PC-3 (cell line): Measurements from ENCODE around the gene C15orf62. TPM values are rescaled to one million over a fixed set of nuclear protein-coding genes. Genes with fewer than 3 reads are reported as not detected.

ENCODE experiments used
- ATAC-seq: fragments of 200-7000 bp; cut with Tn5 transposase; 2 replicates; pipeline ENCODE4 v1.9.1; 2020; ENCODE audit warnings: mild to moderate bottlenecking, moderate library complexity
- BruUV-seq: library from RNA; stranded (reverse); fragments of 400-500 nt; replicated peaks from 2 replicates; lab custom pipeline; 2021; lab: Mats Ljungman, UMichigan
- CTCF ChIA-PET: fragments of 300-600 bp; sonication (Branson Sonifier 250); formaldehyde crosslinking; loops from one replicate; lab custom pipeline; 2022; ENCODE audit warnings: antibody characterized with exemption; lab: Charles Lee
- POLR2A ChIA-PET: fragments of 300-600 bp; sonication (Branson Sonifier 250); formaldehyde crosslinking; loops from one replicate; lab custom pipeline; 2022; ENCODE audit warnings: antibody characterized with exemption; ENCODE audit not compliant: unreplicated experiment; lab: Charles Lee
- DNase-seq: peaks from one replicate; pipeline ENCODE4 v3.0.0-alpha.2; 2015
- H2AFZ ChIP-seq: fragments of 300-600 bp; sonication (generic); 2 replicates; pipeline ENCODE4 v1.6.0; 2016; ENCODE audit warnings: antibody characterized with exemption, low read length
- H3F3A ChIP-seq: fragments of 300-600 bp; sonication (generic); one replicate; pipeline ENCODE4 v1.6.0; 2017; ENCODE audit warnings: antibody characterized with exemption, low read length, control low read depth, mild to moderate bottlenecking; ENCODE audit not compliant: unreplicated experiment
- H3K27ac ChIP-seq: fragments of 300-600 bp; sonication (generic); 2 replicates; pipeline ENCODE4 v1.5.1; 2016; ENCODE audit warnings: mild to moderate bottlenecking, low read length
- H3K27me3 ChIP-seq: fragments of 300-600 bp; sonication (generic); 2 replicates; pipeline ENCODE4 v1.6.1; 2016; ENCODE audit warnings: low read length, mixed read lengths
- H3K36me3 ChIP-seq: fragments of 300-600 bp; sonication (generic); 2 replicates; pipeline ENCODE4 v1.6.1; 2016; ENCODE audit warnings: low read depth, mixed run types, low read length, mixed read lengths
- H3K4me1 ChIP-seq: fragments of 300-600 bp; sonication (generic); 2 replicates; pipeline ENCODE4 v1.5.1; 2016; ENCODE audit warnings: low read length; ENCODE audit not compliant: insufficient read depth
- H3K4me2 ChIP-seq: fragments of 300-600 bp; sonication (generic); 2 replicates; pipeline ENCODE4 v1.6.0; 2016; ENCODE audit warnings: low read length
- H3K4me3 ChIP-seq: fragments of 300-600 bp; sonication (generic); 2 replicates; pipeline ENCODE4 v1.5.1; 2016; ENCODE audit warnings: mild to moderate bottlenecking, low read length, mixed read lengths
- H3K79me2 ChIP-seq: fragments of 300-600 bp; sonication (generic); 2 replicates; pipeline ENCODE4 v1.6.1; 2017; ENCODE audit warnings: low read length, mixed read lengths
- H3K9ac ChIP-seq: fragments of 300-600 bp; sonication (generic); 2 replicates; pipeline ENCODE4 v1.6.0; 2016; ENCODE audit warnings: mild to moderate bottlenecking, low read length
- H3K9me2 ChIP-seq: fragments of 300-600 bp; sonication (generic); replicated peaks from 2 replicates; pipeline ENCODE4 v1.6.1; 2016; ENCODE audit warnings: mixed run types, low read length, mixed read lengths
- H3K9me3 ChIP-seq: fragments of 300-600 bp; sonication (generic); 2 replicates; pipeline ENCODE4 v1.6.1; 2016; ENCODE audit warnings: low read length, mixed read lengths
- H4K20me1 ChIP-seq: fragments of 300-600 bp; sonication (generic); 2 replicates; pipeline ENCODE4 v1.6.1; 2016; ENCODE audit warnings: low read length, mixed read lengths
- CTCF ChIP-seq: fragments of 300-600 bp; sonication (generic); conservative IDR thresholded peaks from 2 replicates; pipeline ENCODE4 v1.5.1; 2017; ENCODE audit warnings: antibody characterized with exemption, low read depth, mild to moderate bottlenecking, low read length
- EZH2 ChIP-seq: fragments of 300-600 bp; sonication (generic); IDR thresholded peaks from one replicate; pipeline ENCODE4 v1.6.1; 2017; ENCODE audit warnings: antibody characterized with exemption, mild to moderate bottlenecking, low read length; ENCODE audit not compliant: unreplicated experiment
- EZH2phosphoT487 ChIP-seq: fragments of 300-600 bp; sonication (generic); IDR thresholded peaks from 2 replicates; pipeline ENCODE4 v1.6.1; 2018; ENCODE audit warnings: mild to moderate bottlenecking, antibody characterized with exemption, low read length, borderline replicate concordance
- intact Hi-C: fragments of 100-400 bp; cut with micrococcal nuclease; formaldehyde crosslinking; loops from 2 replicates; pipeline ENCODE4 v1.9.0; 2023
- total RNA-seq: library from RNA; depleted of rRNA; stranded (reverse); fragments of >200 nt; gene quantifications from 2 replicates; pipeline ENCODE4 v1.2.3, GENCODE V29; 2014

The C15orf62 gene
- total RNA-seq, 1 experiment from 2014 or later: 1.5 TPM

GRCh38 chr15:40743921-40744814, 25.6 kb upstream of the C15orf62 start:
- H3K4me3 ChIP-seq: no peak overlapping the region
- peaks cover 36% of the 10 kb centered on the region; the same call in 1 of the 2 replicates for H3K36me3 ChIP-seq
- TF ChIP-seq EZH2 (no peak), CTCF (peak; percentile 24; the same call in 1 of the 2 replicates)
- no peaks in the 10 kb centered on the region for H3K9me3 ChIP-seq
- peaks cover 3% of the 10 kb centered on the region for H3F3A ChIP-seq
- BruUV-seq: no TSS peak
- no peaks in the 10 kb centered on the region for H4K20me1 ChIP-seq
- ATAC-seq (no peak), DNase-seq (no peak)
- H3K27me3 ChIP-seq: no peaks in the 10 kb centered on the region
- no peak overlapping the region for H3K4me2 ChIP-seq
- CTCF ChIA-PET: interaction anchor here (0.5 to 0.7 kb wide), 2 partner anchors 20 to 115 kb away, joined by 3 to 6 read pairs; no protein-coding TSS in a partner anchor
- H2AFZ ChIP-seq: no peak overlapping the region
- intact Hi-C loops: no loop called here
- no peak overlapping the region for H3K27ac ChIP-seq
- H3K79me2 ChIP-seq: peaks cover 9% of the 10 kb centered on the region; the same call in 1 of the 2 replicates
- H3K4me1 ChIP-seq: peaks cover 5% of the 10 kb centered on the region
- no peaks in the 10 kb centered on the region for H3K9me2 ChIP-seq
- no peak overlapping the region for H3K9ac ChIP-seq
- POLR2A ChIA-PET: interaction anchor here (0.5 kb wide), 1 partner anchor 105 kb away, joined by 4 read pairs; no protein-coding TSS in a partner anchor

- Histone ChIP-seq H3K9me3 (no peaks in the 10 kb centered on the region), H3K9me2 (no peaks in the 10 kb centered on the region), H3K27ac (no peak overlapping the region), H3K4me1 (peaks cover 5% of the 10 kb centered on the region), H3K27me3 (no peaks in the 10 kb centered on the region), H3K4me2 (no peak overlapping the region), H3K4me3 (no peak overlapping the region), H4K20me1 (no peaks in the 10 kb centered on the region), H3K79me2 (peaks cover 9% of the 10 kb centered on the region; the same call in 1 of the 2 replicates), H3K9ac (no peak overlapping the region), H3K36me3 (peaks cover 32% of the 10 kb centered on the region; the same call in 1 of the 2 replicates), H3F3A (peaks cover 3% of the 10 kb centered on the region), H2AFZ (no peak overlapping the region)
- intact Hi-C loops: no loop called here
- no peak for DNase-seq
- TF ChIP-seq EZH2: no peak
- TF ChIP-seq EZH2phosphoT487: no peak
- no peak for TF ChIP-seq CTCF
- no TSS peak for BruUV-seq
- no peak for ATAC-seq
- ChIA-PET CTCF (interaction anchor here (0.7 kb wide), 1 partner anchor 114 kb away, joined by 3 read pairs; no protein-coding TSS in a partner anchor), POLR2A (interaction anchor here (0.5 kb wide), 1 partner anchor 105 kb away, joined by 4 read pairs; no protein-coding TSS in a partner anchor)
These were observed 25.0 kb upstream of the C15orf62 start for GRCh38 chr15:40744815-40745152.
